Nephron (organoid): ENCODE results near the gene HSD17B3.

Experiments
- H3K27ac Mint-ChIP-seq, 3 experiments: 2 replicates each; pipeline ENCODE4 v1.8.0; 2020; ENCODE audit warnings: mixed read lengths in 3 of 3, mild to moderate bottlenecking in 2 of 3, moderate library complexity in 1 of 3
- H3K27me3 Mint-ChIP-seq: 2 replicates; pipeline ENCODE4 v1.8.0; 2021; ENCODE audit warnings: low read depth, mild to moderate bottlenecking, moderate library complexity, mixed read lengths
- H3K36me3 Mint-ChIP-seq: 2 replicates; pipeline ENCODE4 v1.8.0; 2020; ENCODE audit warnings: low read depth, mixed read lengths
- H3K4me1 Mint-ChIP-seq: 2 replicates; pipeline ENCODE4 v1.8.0; 2020; ENCODE audit warnings: mixed read lengths
- H3K4me3 Mint-ChIP-seq, 3 experiments: 2 replicates each; pipeline ENCODE4 v1.8.0; 2020; ENCODE audit warnings: mild to moderate bottlenecking in 3 of 3, mixed read lengths in 3 of 3, moderate library complexity in 2 of 3
- H3K9me3 Mint-ChIP-seq: 2 replicates; pipeline ENCODE4 v1.8.0; 2020; ENCODE audit warnings: mixed read lengths
- TF ChIP-seq, protein P1 (sequence below), 3 experiments: fragments of 200-600 bp; sonication (generic); IDR thresholded peaks; one replicate each; pipeline ENCODE4 v1.5.0; 2021; ENCODE audit warnings: antibody characterized with exemption in 3 of 3; ENCODE audit not compliant: unreplicated experiment in 3 of 3

Gene HSD17B3

DNA sequence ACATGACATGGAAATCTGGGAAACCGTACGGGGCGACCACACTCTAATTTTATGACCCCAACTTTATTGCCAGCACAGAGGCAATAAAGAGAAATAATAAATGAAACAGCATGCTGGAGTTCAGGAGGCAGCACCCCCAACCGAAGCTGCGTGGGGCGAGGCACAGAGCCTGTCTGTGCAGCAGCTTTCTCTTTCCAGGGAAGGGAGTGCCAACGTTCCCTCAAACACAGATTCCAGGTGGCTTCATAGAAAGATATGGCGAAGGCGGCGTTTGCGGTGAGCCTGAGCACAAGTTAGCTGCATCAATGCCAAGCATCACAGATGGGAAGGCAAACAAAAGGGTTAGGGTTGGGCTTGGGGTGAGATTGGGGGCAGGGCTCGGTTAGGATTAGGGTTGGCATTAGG, 114.8 kb downstream of the HSD17B3 start:
- Mint-ChIP-seq H3K4me1 (peaks cover 26% of the 10 kb centered on the region), H3K9me3 (peaks cover 35% of the 10 kb centered on the region), H3K27ac (peak overlapping the region; percentile 38 to 90 (median 75)), H3K27me3 (peaks cover 26% of the 10 kb centered on the region), H3K36me3 (peaks cover 19% of the 10 kb centered on the region), H3K4me3 (peak overlapping the region; percentile 31 to 57 (median 37))
- TF ChIP-seq, protein P1, sequence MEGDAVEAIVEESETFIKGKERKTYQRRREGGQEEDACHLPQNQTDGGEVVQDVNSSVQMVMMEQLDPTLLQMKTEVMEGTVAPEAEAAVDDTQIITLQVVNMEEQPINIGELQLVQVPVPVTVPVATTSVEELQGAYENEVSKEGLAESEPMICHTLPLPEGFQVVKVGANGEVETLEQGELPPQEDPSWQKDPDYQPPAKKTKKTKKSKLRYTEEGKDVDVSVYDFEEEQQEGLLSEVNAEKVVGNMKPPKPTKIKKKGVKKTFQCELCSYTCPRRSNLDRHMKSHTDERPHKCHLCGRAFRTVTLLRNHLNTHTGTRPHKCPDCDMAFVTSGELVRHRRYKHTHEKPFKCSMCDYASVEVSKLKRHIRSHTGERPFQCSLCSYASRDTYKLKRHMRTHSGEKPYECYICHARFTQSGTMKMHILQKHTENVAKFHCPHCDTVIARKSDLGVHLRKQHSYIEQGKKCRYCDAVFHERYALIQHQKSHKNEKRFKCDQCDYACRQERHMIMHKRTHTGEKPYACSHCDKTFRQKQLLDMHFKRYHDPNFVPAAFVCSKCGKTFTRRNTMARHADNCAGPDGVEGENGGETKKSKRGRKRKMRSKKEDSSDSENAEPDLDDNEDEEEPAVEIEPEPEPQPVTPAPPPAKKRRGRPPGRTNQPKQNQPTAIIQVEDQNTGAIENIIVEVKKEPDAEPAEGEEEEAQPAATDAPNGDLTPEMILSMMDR (IDR thresholded peaks at IDR 0.05; ENCODE audit: unreplicated experiment in 3 of 3) = no peak

DNA sequence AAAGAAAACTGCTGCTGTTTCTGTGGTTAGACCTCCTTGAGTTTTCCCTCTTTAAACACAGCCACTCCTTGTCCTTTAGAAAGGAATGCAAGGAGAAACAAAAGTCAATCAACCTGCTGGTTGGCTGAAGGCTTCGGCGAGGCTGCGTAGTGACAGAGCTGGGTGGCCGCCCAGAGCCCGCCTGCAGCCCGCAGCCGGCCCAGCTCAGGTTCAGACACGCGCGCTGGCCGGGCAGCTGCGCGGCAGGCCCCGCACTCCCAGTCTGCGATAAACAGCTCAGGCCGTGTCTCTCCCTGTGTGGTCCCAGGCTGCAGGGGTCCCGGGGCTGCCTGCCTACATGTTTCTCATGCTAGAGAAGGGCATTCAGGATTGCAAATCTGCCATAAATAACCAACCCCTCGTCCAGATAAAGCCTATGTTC, 115.4 kb downstream of the HSD17B3 start:
- Mint-ChIP-seq H3K4me3 (peak overlapping the region; percentile 31 to 57 (median 37)), H3K4me1 (peaks cover 26% of the 10 kb centered on the region), H3K27ac (peak overlapping the region; percentile 38 to 90 (median 75)), H3K36me3 (peaks cover 19% of the 10 kb centered on the region), H3K27me3 (peaks cover 30% of the 10 kb centered on the region), H3K9me3 (peaks cover 30% of the 10 kb centered on the region)
- TF ChIP-seq, protein P1 (IDR thresholded peaks at IDR 0.05; ENCODE audit: unreplicated experiment in 3 of 3) = no peak

DNA sequence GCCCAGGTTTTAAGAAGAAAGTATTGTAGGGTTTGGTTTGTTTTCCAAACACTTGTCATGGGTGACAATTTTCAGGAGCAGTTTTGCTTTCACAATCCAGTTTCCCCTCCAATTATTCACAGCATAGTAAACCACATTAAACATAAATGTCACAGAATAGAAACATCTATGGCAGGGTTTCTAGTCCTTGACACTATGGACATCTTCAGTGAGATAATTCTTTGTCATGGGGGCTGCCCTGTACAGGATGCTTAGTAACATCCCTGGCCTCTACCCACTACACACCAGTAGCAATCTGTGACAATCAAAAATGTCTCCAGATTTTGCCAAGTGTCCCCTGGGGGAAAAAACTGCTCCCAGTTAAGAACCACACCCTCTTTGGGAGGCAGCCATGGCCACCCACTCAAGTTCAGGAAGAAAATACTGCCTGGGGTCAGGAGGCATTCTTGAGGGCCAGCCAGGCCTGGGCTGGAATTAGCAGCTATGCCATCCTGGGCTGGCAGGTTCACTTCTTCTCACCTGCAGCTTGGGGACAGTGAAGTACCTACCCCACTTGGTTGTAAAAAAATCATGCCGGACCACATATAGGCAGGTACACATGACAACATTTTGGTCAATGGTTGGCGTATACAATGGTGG, 116.3 kb downstream of the HSD17B3 start:
- Mint-ChIP-seq H3K9me3 (peaks cover 21% of the 10 kb centered on the region), H3K4me1 (peaks cover 32% of the 10 kb centered on the region), H3K36me3 (peaks cover 13% of the 10 kb centered on the region), H3K4me3 (no peak overlapping the region), H3K27ac (peak overlapping the region in 2 of 3 experiments; percentile 38 to 90), H3K27me3 (peaks cover 39% of the 10 kb centered on the region)
- TF ChIP-seq, protein P1 (IDR thresholded peaks at IDR 0.05; ENCODE audit: unreplicated experiment in 3 of 3) = no peak
